AG10803 (cell line): ENCODE results near the gene SNX19.

Source experiments
- DNase-seq: peaks from one replicate; pipeline ENCODE4 v3.0.0; 2010; ENCODE audit warnings: low read depth
- H3K4me3 ChIP-seq: 2 replicates; pipeline ENCODE4 v1.5.1; 2011; ENCODE audit warnings: mild to moderate bottlenecking, low read length, control low read depth
- CTCF ChIP-seq: conservative IDR thresholded peaks from 2 replicates; pipeline ENCODE4 v1.5.1; 2011; ENCODE audit warnings: mild to moderate bottlenecking, low read length, control low read depth, inconsistent platforms

The SNX19 gene

GRCh38 chr11:130840679-130841078 lies 75.6 kb downstream of the SNX19 start:
- DNase-seq: peak; percentile 76
- no peak for TF ChIP-seq CTCF
- peak overlapping the region; percentile 14 for H3K4me3 ChIP-seq

- TF ChIP-seq CTCF: no peak
- DNase-seq: peak; percentile 84
- H3K4me3 ChIP-seq: peak overlapping the region; percentile 14
Observed at GRCh38 chr11:130839981-130840666, 76.2 kb downstream of the SNX19 start.

GRCh38 chr11:130837194-130837593 lies 79.1 kb downstream of the SNX19 start:
- DNase-seq: no peak
- no peak overlapping the region for H3K4me3 ChIP-seq
- no peak for TF ChIP-seq CTCF

GRCh38 chr11:130834886-130835285 lies 81.4 kb downstream of the SNX19 start:
- TF ChIP-seq CTCF: no peak
- DNase-seq: peak; percentile 46
- H3K4me3 ChIP-seq: no peak overlapping the region

GRCh38 chr11:130832566-130833425 lies 83.5 kb downstream of the SNX19 start:
- no peak for TF ChIP-seq CTCF
- DNase-seq: no peak
- no peak overlapping the region for H3K4me3 ChIP-seq

GRCh38 chr11:130831976-130832375 lies 84.3 kb downstream of the SNX19 start:
- no peak for DNase-seq
- no peak for TF ChIP-seq CTCF

GRCh38 chr11:130831506-130831905 lies 84.8 kb downstream of the SNX19 start:
- H3K4me3 ChIP-seq: no peak overlapping the region
- no peak for TF ChIP-seq CTCF
- no peak for DNase-seq

More at GRCh38 chr11:130831976-130832375, 84.3 kb downstream of the SNX19 start:
- no peak overlapping the region for H3K4me3 ChIP-seq
